NCI-H1105 treated with DMSO at 0.1 percent for 48 hours (cell line): Measurements from ENCODE around the gene SPNS3.
A peak's percentile ranks its signal among the peaks of the same experiment; 100 is the strongest.

Experiments used
- DNase-seq: peaks from one replicate; lab custom pipeline; 2025; lab: John Stamatoyannopoulos, UW

The SPNS3 gene, protein sequence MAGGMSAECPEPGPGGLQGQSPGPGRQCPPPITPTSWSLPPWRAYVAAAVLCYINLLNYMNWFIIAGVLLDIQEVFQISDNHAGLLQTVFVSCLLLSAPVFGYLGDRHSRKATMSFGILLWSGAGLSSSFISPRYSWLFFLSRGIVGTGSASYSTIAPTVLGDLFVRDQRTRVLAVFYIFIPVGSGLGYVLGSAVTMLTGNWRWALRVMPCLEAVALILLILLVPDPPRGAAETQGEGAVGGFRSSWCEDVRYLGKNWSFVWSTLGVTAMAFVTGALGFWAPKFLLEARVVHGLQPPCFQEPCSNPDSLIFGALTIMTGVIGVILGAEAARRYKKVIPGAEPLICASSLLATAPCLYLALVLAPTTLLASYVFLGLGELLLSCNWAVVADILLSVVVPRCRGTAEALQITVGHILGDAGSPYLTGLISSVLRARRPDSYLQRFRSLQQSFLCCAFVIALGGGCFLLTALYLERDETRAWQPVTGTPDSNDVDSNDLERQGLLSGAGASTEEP

GRCh38 chr17:4433515-4434031 lies at the start of gene SPNS3:
SPNS3 (plus strand) TSS chr17:4433940; CDS start chr17:4433968, 28 bp downstream.
- no peak for DNase-seq

DNA sequence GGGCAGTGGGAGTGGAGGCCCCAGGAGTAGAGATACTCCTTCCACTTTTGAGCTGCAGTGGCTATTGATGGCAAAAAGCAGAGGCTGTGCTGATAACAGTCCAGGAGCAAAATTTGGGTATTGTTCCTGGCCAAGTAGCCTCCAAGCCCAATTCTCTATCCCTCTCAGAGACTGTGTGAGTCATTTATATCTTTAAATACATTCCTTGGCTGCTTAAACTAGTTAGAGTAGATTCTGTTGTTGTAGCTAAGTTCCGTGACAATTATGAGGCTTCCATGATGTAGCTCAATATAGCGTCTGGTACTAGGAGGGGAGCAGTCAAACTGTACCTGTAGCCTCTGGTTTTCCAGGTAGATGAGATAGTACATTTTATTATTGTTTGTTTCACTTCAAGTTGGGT lies 47.3 kb upstream of the SPNS3 start:
- no peak for DNase-seq

- no peak for DNase-seq
These were observed 46.6 kb upstream of the SPNS3 start for GRCh38 chr17:4387137-4387536.

DNA sequence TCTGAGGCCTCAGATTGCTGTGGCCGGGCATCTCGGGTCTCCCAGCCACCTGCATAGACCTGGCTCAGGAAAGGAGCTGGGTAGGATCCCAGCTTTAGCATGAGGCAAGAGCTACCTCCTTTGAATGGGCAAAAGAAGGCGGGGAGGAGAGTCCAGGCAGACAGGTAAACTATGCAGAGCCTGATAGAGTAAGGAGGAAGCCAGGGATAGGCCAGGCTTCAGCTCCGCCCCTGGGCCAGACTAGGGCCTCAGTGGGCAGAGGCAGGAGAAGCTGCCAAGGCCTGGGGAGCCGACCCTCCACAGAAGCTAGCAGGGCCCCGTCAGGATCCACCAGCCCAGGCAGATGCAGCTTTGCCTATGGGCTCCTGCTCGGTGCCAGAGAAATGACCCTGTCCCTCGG lies 44.7 kb upstream of the SPNS3 start:
- no peak for DNase-seq

DNA sequence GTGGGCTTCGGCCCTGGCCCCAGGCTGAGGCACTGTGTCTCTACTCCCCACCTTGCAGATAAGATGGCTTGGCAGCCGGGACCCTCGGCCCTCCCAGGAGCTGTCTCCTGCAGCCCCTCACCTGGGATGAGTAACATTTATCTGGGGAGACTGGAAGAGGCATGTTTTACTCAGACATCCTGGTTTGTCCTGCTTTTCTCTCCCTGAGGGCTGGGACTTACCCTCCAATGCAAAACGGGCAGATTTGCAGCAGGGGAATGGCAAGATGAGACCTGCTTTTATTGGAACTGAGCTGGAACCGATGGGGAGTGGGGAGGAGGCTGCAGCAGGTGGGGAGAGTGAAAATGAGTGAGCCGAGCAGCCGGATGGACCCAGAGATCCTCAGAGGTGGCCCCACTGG lies 39.9 kb upstream of the SPNS3 start:
- no peak for DNase-seq

- no peak for DNase-seq
These were observed 39.3 kb upstream of the SPNS3 start for GRCh38 chr17:4394208-4395110.

DNA sequence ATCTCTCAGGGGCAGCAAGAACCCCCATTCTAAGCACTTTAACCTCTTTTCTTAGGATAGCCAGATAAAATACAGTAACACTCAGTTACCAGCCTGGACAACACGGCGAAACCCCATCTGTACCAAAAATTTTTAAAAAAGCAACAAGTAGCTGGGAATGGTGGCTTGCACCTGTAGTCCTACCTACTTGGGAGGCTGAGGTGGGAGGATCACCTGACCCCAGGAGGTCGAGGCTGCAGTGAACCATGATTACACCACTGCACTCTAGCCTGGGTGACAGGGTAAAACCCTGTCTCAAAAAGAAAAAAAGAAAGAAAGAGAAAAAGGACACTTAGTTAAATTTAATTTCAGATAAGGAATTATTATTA lies 38.6 kb upstream of the SPNS3 start:
- DNase-seq = no peak

DNA sequence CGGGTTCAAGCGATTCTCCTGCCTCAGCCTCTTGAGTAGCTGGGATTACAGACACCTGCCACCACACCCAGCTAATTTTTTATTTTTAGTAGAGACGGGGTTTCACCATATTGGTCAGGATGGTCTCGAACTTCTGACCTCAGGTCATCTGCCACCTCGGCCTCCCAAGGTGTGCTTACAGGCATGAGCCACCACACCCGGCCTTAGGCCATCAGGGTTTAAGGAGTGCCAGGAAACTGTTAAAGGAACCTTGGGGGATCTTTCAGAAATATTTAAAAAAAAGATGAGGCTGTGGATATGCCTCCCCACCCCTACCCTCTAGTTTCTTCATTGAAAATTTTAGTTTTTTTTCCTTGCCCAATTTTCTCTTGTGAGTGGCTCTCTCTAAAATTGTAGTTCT lies 35.9 kb upstream of the SPNS3 start:
- no peak for DNase-seq

- DNase-seq = no peak
These were observed 28.6 kb upstream of the SPNS3 start for GRCh38 chr17:4405038-4405669.

GRCh38 chr17:4405699-4406098 lies 28.0 kb upstream of the SPNS3 start:
- DNase-seq = no peak

GRCh38 chr17:4406386-4406785 lies 27.4 kb upstream of the SPNS3 start:
- no peak for DNase-seq

- DNase-seq = no peak
These were observed 26.5 kb upstream of the SPNS3 start for GRCh38 chr17:4407216-4407615.

GRCh38 chr17:4407851-4408250 lies 25.9 kb upstream of the SPNS3 start:
- DNase-seq = no peak

GRCh38 chr17:4409659-4410058 lies 24.1 kb upstream of the SPNS3 start:
- no peak for DNase-seq

DNA sequence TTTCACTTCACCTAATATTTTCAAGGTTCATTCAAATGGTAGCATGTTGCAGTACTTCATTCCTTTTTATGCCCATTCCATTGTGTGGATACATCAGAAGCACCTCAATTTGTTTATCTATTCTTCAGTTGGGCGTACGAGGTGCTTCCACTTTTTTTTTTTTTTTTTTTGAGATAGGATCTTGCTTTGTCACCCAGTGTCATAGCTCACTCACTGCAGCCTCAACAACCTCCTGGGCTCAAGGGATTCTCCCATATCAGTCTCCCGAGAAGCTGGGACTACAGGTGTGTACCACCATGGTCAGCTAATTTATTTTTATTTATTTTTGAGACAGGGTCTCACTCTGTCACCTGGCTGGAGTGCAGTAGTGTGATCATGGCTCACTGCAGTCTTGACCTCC lies 22.5 kb upstream of the SPNS3 start:
- DNase-seq = no peak

DNA sequence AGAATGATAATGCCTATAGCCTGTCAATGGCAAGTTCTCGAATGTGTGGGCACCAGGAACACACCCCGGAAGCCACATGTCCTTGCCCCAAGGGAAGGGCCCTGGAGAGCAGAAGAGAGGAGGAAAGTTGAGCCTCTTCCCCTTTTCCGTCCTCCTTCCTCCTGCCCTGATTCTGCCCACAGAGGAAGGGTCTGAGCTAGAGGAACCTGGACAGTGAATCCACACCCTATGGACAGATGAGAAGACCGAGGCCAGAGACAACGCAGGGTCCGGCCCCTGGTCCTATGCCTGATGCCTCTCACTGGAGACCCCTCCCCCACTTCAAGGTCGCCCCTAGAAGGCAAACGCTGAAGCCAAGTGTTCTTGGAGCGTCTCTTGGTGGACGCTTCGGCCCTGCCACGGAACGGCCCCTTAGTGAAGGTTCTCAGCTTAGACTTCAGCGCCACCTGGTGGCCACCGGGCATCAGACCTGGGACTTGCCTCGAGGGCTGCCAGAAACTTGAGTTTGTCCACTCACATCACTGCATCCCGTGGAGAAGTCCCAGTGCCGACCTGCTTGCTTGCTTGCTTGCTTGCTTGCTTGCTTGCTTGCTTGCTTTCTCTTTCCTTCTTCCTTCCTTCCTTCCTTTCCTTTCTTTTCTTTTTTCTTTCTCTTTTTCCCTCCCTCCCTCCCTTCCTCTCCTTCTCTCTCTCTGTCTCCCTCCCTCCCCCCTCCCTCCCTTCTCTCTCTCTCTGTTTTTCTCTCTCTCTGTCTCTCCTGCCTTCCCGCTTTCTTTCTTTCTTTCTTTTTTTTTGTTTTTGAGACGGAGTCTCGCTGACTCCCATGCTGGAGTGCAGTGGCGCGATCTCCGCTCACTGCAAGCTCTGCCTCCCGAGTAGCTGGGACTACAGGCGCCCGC lies 20.6 kb upstream of the SPNS3 start:
- peak; percentile 87 for DNase-seq

DNA sequence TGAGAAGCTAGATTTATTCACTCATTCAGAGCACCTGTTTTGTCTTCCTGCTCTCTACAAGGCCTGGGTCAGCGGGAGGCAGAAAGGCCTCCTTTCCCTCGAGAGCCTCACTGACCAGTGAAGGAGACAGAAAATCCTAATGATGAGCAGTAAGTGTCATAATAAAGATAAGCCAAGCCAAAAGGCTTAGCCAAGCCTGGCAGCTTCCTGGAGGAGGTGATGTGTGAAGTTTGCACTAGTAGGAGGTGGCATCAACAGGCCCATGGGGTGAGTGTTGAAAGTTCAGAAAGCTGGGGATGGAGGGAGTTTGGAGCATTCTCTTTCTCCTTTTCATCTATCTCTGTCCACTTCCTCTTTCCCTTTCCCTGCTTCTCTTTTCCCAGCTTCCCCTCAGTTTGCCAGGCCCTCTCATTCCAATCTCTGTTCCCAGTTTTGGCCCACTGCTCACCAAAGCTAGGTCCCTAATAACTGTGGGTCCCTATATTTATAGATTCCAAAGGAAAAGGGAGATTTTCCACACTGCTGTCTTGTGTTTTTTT lies 16.5 kb upstream of the SPNS3 start:
- DNase-seq = no peak

DNA sequence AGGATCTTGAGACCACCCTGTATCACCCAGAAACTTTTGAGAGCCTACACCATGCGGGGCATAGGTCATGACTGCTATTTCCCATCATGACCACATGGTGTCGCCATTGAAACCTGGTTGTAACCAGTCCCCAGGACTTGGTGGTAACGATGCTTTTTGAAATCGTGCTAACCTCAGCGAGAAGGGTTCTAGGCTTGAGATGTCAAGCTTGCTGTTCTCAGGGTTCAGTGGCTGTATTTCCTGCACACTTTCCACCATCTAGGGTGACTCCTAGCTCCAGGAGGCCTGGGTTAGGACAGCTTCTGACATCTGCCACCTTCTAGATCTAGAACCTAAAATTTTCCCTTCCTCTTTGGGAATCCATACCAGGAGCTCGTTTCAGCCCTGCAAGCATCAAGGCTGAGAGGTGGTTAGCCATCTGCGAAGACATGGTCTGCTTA lies 13.0 kb upstream of the SPNS3 start:
- peak; percentile 79 for DNase-seq

- DNase-seq = no peak
These were observed 10.9 kb upstream of the SPNS3 start for GRCh38 chr17:4422864-4423263.

- DNase-seq = no peak
These were observed 8.3 kb upstream of the SPNS3 start for GRCh38 chr17:4425398-4425797.
